Ascending aorta (tissue), 2 donors: ENCODE data around the gene GPANK1. TPM values are rescaled to one million over a fixed set of nuclear protein-coding genes. Genes with fewer than 3 reads are reported as not detected.

Source experiments
- DNase-seq, 2 donors: peaks; one replicate each; pipeline ENCODE4 v3.0.0-alpha.2; 2019; ENCODE audit warnings: low spot score in 2 of 2
- H3K27ac ChIP-seq, 2 donors: fragments of 200-600 bp; sonication (generic); one replicate each; pipeline ENCODE4 v1.5.1; 2016 to 2017; ENCODE audit warnings: mild to moderate bottlenecking in 1 of 2
- H3K27me3 ChIP-seq: fragments of 200-600 bp; sonication (generic); one replicate; pipeline ENCODE4 v1.5.1; 2017
- H3K36me3 ChIP-seq, 2 donors: fragments of 200-600 bp; sonication (generic); one replicate each; pipeline ENCODE4 v1.5.1; 2016
- H3K4me1 ChIP-seq, 2 donors: fragments of 200-600 bp; sonication (generic); one replicate each; pipeline ENCODE4 v1.5.1; 2016 to 2017; ENCODE audit warnings: mild to moderate bottlenecking in 1 of 2
- H3K4me3 ChIP-seq, 2 donors: fragments of 200-600 bp; sonication (generic); one replicate each; pipeline ENCODE4 v1.5.1; 2016 to 2017; ENCODE audit warnings: mild to moderate bottlenecking in 1 of 2
- H3K9me3 ChIP-seq, 2 donors: fragments of 200-600 bp; sonication (generic); one replicate each; pipeline ENCODE4 v1.5.1; 2016
- CTCF ChIP-seq, 3 experiments: fragments of 200-600 bp in 2 of 3; fragments of 450-650 bp in 1 of 3; sonication (generic) in 2 of 3; IDR thresholded peaks; one replicate each; pipeline ENCODE4 v1.5.1; 2016 to 2019; ENCODE audit warnings: antibody characterized with exemption in 3 of 3, mild to moderate bottlenecking in 1 of 3, moderate library complexity in 1 of 3
- intact Hi-C: fragments of 100-400 bp; cut with DNase I; formaldehyde crosslinking; loops from one replicate; pipeline ENCODE4 v1.15.1; 2023
- total RNA-seq: library from RNA; depleted of rRNA; stranded (reverse); fragments of >200 nt; gene quantifications from one replicate; pipeline ENCODE4 v1.1.0, GENCODE V29; 2016

The GPANK1 gene
- total RNA-seq, 1 donor from 2014 or later: 9.8 TPM

DNA sequence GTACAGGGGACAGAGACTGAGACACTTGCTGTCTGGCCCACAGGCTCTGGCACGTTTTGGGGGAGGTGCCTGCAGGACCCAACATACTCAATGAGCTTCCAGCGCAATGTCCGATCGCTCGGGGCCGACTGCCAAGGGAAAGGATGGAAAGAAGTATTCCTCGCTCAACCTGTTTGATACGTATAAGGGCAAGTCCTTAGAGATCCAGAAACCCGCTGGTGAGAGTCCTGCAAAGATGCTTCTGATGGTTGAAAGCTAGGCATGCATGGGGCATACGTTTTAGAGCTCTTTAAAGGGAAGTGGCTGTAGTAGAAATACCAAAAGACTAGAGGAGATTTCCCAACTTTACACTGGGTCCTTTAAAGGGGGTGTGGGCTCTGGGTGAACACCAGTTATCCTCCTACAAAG, 42.1 kb downstream of the GPANK1 start:
- TF ChIP-seq CTCF (IDR thresholded peaks at IDR 0.05): no peak
- intact Hi-C loops: loop anchor here (5.0 to 10.0 kb wide), 2 partner anchors 1005 to 1352 kb away; partner anchors contain the start of genes MRPS18B and PPP1R10
- H3K4me3 ChIP-seq: no peak overlapping the region
- H3K9me3 ChIP-seq: no peaks in the 10 kb centered on the region
- H3K27me3 ChIP-seq: no peaks in the 10 kb centered on the region
- peaks cover 8 to 9% of the 10 kb centered on the region in 2 donors for H3K4me1 ChIP-seq
- no peak for DNase-seq
- H3K27ac ChIP-seq: no peak overlapping the region
- peaks cover 44 to 45% of the 10 kb centered on the region in 2 donors for H3K36me3 ChIP-seq

DNA sequence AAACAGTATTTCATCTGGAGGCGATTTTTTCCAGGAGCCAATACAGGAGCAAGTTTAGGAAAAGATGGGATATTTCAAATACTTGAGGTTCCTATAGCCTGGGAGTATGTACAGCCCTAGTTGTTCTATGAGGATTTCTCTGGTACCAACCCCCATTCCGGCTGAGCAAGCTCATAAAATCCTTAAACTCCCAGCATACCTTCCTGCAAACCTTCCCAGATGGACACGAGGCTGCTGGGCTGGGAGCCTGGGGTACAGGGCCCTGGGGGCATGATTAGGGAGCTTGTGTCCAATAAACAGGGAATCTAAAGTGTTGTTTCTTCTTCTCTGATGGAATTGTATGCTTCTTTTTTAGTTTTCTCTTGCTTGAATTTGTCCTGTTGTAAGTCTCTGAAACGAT, 42.8 kb downstream of the GPANK1 start:
- Histone ChIP-seq H3K27me3 (no peaks in the 10 kb centered on the region), H3K27ac (peak overlapping the region; percentile 98 to 99), H3K4me3 (peak overlapping the region; percentile 76 to 93), H3K36me3 (peaks cover 37 to 38% of the 10 kb centered on the region in 2 donors), H3K4me1 (peaks cover 8 to 9% of the 10 kb centered on the region in 2 donors), H3K9me3 (no peaks in the 10 kb centered on the region)
- TF ChIP-seq CTCF (IDR thresholded peaks at IDR 0.05): no peak
- DNase-seq: no peak
- intact Hi-C loops: loop anchor here (2.0 to 10.0 kb wide), 3 partner anchors 41 to 1353 kb away; partner anchors contain the start of genes MRPS18B and PPP1R10

DNA sequence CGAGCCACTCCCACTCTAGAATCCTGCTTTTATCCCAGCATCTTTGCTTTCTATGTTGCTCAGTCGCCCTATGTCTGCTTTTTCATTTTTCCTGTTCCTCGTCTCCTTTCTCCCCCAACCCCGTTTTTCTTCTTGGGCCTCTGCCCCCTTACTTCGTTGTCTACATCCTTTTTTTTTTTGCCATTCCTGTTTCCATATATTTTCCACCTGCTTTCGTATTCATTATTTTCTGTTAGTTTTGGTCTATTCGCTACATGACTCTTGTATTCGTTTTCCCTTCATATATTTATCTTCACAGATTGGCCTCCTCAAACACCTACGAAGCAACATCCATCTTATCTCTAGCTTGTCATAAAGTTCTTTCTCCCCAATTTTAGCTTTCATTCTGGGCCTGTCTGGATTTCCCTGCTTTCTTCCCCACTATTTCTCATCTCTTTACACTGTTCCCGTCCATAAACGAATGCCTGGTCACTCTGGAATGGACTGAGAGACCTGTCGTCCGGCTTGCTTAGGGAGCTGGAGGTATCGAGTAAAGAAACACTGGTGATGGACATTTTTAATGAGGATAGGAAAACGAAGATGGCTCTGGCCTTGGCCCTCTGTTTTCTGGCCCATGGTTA, 43.4 kb downstream of the GPANK1 start:
- TF ChIP-seq CTCF (IDR thresholded peaks at IDR 0.05): no peak
- Histone ChIP-seq H3K4me3 (peak overlapping the region; percentile 76 to 93), H3K36me3 (peaks cover 31 to 32% of the 10 kb centered on the region in 2 donors), H3K9me3 (no peaks in the 10 kb centered on the region), H3K4me1 (peaks cover 8 to 9% of the 10 kb centered on the region in 2 donors), H3K27ac (peak overlapping the region; percentile 98 to 99), H3K27me3 (no peaks in the 10 kb centered on the region)
- intact Hi-C loops: loop anchor here (2.0 to 10.0 kb wide), 3 partner anchors 41 to 1353 kb away; partner anchors contain the start of genes MRPS18B and PPP1R10
- DNase-seq: no peak

GRCh38 chr6:31620586-31621319, 44.0 kb downstream of the GPANK1 start, which contains the start of gene PRRC2A:
Gene PRRC2A (plus strand): TSS chr6:31620715. CDS start chr6:31622790, 2,075 bp downstream.
- Histone ChIP-seq H3K36me3 (peaks cover 24 to 25% of the 10 kb centered on the region in 2 donors), H3K27ac (peak within 1 kb of the TSS; percentile 98 to 99), H3K4me1 (peaks cover 8 to 9% of the 10 kb centered on the region in 2 donors), H3K4me3 (peak within 1 kb of the TSS; percentile 76 to 93), H3K27me3 (no peaks in the 10 kb centered on the region), H3K9me3 (no peaks in the 10 kb centered on the region)
- intact Hi-C loops: loop anchor here (1.0 to 10.0 kb wide), 6 partner anchors 32 to 1354 kb away; partner anchors contain the start of genes BAG6, GPANK1, MRPS18B and NFKBIL1
- peak; percentile 16 to 86 for DNase-seq
- peak in 1 of 3 experiments; percentile 5 for TF ChIP-seq CTCF (IDR thresholded peaks at IDR 0.05)

DNA sequence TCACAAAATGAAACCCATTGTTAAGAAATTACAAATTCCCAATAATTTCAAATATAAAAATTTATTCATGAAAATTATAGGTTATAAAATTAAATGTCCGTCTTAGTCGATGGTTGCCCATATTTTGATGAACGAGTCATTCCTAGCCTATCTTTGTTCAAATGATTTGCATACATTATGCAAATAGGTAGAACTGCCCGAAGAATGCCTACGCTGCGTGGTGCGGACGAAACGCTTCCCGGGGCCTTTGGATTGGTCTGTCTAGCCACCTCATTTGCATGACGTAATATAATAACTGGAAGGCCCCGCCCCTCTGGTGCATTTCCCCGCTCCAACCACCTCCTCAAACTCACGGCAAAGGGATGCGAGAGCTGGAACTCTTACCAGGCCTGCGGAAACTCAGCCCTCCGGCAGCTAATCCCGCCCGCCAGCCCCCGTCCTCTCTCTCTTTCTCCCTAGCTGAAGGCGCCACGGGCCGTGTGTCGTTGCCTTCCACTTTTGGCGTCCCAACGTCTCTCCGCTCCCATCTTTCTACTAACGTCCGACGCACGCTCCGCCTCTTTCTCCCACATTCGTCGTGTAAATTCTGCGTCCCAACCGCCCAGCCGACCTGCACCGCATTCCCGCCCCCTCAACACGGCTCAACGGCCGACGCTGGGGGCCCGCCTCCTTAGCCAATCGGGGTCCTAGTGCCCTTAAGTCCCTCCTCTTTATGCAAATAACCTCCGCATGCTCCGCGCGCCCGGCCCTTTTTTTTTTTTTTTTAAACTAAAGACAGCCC, 44.8 kb downstream of the GPANK1 start:
- intact Hi-C loops: loop anchor here (1.0 to 10.0 kb wide), 6 partner anchors 32 to 1355 kb away; partner anchors contain the start of genes BAG6, GPANK1, MRPS18B and NFKBIL1
- H3K36me3 ChIP-seq: peaks cover 17 to 18% of the 10 kb centered on the region in 2 donors
- H3K4me1 ChIP-seq: peaks cover 8 to 9% of the 10 kb centered on the region in 2 donors
- no peaks in the 10 kb centered on the region for H3K9me3 ChIP-seq
- H3K27me3 ChIP-seq: no peaks in the 10 kb centered on the region
- H3K4me3 ChIP-seq: peak overlapping the region; percentile 76 to 93
- peak overlapping the region; percentile 98 to 99 for H3K27ac ChIP-seq
- TF ChIP-seq CTCF (IDR thresholded peaks at IDR 0.05): no peak
- peak; percentile 97 to 99 for DNase-seq
